ENCODE results near the gene ARHGAP45.

DNA sequence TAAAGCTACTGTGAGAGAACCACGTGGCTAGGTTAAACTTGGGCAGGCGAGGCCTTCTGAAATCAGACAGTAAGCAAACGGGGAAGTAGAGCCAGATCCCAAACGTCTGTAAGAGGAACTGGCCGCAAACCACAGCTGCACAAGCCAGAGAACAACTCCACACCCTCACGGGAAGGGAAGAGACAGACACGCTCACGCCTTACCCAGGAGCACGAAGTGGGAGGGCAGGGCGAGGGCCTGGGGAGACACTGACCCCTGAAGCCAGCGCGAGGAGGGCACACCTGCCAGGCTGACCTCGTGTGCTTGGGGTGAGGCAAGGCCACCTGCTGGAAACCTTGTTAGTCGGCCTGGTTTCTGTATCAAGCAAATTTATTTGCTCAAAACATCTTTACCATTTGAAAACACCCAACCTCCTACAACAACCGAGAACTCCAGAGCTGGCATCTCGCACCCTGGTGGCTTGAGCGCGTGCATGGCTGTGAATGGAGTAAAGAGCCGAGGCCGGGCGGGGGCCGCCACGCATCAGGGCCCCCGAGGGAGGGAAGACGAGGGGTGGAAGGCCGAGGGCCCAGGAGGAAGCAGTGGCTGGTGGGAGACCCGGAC lies 20.9 kb downstream of the ARHGAP45 start:
- TF ChIP-seq, protein P1, sequence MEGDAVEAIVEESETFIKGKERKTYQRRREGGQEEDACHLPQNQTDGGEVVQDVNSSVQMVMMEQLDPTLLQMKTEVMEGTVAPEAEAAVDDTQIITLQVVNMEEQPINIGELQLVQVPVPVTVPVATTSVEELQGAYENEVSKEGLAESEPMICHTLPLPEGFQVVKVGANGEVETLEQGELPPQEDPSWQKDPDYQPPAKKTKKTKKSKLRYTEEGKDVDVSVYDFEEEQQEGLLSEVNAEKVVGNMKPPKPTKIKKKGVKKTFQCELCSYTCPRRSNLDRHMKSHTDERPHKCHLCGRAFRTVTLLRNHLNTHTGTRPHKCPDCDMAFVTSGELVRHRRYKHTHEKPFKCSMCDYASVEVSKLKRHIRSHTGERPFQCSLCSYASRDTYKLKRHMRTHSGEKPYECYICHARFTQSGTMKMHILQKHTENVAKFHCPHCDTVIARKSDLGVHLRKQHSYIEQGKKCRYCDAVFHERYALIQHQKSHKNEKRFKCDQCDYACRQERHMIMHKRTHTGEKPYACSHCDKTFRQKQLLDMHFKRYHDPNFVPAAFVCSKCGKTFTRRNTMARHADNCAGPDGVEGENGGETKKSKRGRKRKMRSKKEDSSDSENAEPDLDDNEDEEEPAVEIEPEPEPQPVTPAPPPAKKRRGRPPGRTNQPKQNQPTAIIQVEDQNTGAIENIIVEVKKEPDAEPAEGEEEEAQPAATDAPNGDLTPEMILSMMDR (IDR thresholded peaks at IDR 0.05) = no peak
- no peak for TF ChIP-seq POLR2A (IDR thresholded peaks at IDR 0.05)
- no peak for TF ChIP-seq EP300 (IDR thresholded peaks at IDR 0.05)

All from gastroesophageal sphincter (tissue), 3 donors.